Stimulated activated CD4-positive, alpha-beta T cell treated with anti-CD3 and anti-CD28 coated beads, Interleukin-2, amount 100 ng/mL, for 48 hours (primary cell): ENCODE results near the gene AMMECR1L.
"Not testable (repeated sequence)": the region's sequence is repeated elsewhere in the genome, so short reads cannot be mapped to it uniquely, and the experiment has no call there.

Source experiments
- DNase-seq, 2 donors: peaks; one replicate each; pipeline ENCODE4 v3.0.0-alpha.2; 2020

Gene AMMECR1L

DNA sequence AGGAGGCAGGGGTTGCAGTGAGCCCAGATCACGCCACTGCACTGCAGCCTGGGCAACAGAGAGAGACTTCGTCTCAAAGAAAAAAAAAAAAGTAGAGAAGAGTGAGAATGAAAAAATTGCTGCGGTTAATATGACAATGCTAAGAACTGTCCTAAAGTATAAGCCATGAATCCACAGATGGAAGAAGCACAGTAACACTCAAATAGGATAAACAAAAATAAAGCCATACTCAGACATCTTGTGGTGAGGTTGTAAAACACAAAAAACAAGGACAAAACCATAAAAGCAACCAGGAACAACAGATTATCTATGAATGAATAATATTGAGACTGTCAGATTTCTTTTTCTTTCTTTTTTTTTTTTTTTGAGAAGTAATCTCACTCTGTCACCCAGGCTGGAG, 50.8 kb downstream of the AMMECR1L start:
- no peak for DNase-seq

DNA sequence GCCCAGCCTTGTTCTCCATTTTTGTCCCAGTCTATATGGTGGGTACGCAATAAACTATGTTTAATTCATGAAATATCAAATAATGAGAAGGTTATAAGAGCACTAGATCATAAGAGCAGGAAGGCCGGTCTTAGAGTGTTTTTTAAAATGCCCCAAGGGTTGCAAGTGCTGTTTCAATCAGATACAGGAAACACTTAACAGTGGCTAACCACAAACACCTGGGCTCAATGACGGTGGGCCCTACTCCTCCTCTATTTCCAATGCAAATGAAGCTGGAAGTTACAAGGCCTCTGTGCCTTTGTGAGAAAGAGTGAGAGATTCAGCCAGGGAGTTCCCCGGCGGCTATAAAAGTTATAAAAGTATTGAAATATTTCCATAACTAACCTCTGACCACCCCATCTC, 55.9 kb downstream of the AMMECR1L start:
- DNase-seq, result peak; percentile 30 to 45

DNA sequence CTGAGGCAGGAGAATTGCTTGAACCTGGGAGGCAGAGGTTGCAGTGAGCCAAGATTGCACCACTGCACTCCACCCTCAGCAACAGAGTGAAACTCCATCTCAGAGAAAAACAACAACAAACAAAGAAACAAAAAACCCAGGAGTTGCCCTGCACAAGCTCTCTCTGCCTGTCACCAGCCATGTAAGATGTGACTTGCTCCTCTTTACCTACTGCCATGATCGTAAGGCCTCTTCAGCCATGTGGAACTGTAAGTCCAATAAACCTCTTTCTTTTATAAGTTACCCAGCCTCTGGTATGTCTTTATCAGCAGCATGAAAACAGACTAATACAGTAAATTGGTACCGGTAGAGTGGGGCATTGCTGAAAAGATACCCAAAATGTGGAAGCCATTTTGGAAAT, 59.0 kb downstream of the AMMECR1L start:
- not testable (repeated sequence) for DNase-seq

DNA sequence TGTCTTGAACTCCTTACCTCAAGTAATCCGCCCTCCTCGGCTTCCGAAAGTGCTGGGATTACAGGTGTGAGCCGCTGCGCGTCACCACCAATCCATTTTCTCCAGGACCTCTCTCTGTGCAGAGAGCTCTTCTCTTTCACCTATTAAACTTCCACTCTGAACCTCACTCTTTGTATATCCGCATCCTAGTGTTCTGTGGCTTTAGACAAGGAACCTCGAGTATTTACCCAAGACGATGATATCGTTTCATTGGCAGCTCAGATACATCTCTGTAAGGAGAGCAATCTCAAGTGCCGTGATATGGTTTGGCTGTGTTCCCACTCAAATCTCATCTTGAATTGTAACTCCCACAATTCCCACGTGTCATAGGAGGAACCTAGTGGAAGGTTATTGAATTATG, 59.7 kb downstream of the AMMECR1L start:
- no peak for DNase-seq

DNA sequence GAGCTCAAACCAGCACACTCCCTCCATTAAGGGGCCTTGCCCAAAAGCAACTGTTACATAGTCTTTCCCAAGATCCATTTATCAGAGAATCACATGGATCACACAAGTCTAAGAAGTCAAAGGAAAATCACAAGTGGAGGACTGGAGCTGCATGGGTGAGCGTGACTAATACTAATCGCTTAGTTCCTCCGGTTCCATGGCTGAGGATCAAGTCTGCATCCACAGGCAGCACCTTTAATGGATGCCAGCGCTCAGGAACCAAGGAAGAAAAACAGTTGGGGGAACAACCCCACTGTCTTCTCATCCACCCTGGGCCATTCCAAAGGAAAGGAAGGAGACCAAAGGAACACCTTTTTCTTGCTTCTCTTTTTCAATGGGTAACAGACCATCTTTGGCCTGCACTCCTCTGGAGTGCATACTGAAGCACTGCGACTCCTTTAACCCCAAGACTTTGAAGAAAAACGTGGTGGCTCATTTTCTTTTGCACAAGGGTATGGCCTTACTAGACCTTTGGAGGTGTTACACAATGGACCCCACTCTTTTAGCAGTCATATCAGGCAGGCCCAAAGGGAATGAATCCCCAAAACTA, 65.6 kb downstream of the AMMECR1L start:
- DNase-seq, result no peak

DNA sequence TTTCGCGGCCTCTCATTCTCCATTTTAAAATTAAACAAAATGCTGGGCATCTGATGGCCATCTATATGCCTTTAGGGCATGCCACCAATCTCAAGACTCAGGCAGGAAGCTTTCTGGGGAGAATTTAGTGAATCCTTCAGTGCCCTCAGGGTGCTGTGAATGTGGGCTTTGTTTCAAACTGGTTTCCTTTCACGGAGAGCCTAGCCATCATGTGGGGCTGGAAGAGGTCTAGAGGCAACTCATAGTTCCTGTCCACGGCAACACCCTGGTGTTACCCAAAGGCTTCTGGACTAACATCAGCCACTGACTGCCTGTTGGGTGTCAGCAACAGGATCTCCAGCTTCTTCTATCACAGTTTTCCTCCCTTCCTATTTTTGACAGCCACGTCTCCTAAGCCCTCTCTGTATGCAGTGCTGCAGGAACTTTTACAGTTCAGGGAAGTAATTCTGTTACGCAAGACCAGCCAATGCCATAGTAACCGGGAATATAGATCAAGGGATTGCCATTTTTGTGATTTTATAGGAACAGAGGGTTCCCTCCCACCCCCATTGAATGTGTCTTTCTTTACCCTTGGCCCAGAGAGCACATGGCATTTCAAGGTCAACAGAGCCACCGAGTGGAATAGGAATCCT, 66.8 kb downstream of the AMMECR1L start:
- no peak for DNase-seq

DNA sequence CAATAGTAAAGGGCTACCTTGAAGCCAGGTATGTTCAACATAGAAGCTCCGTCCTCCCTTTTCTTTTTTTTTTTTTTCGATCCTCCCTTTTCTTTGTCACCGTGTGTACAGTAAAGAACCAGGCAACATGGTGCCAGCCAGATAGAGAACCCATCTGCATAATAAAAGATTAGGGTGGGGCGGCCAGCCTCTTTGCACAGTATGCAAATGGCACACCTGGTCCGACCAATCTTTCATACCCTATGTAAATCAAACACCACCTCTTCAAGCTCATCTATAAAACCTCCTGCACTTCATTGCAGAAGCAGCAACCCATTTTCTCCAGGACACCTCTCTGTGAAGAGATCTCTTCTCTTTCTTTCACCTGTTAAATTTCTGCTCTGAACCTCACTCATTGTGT, 67.5 kb downstream of the AMMECR1L start:
- DNase-seq, result no peak

DNA sequence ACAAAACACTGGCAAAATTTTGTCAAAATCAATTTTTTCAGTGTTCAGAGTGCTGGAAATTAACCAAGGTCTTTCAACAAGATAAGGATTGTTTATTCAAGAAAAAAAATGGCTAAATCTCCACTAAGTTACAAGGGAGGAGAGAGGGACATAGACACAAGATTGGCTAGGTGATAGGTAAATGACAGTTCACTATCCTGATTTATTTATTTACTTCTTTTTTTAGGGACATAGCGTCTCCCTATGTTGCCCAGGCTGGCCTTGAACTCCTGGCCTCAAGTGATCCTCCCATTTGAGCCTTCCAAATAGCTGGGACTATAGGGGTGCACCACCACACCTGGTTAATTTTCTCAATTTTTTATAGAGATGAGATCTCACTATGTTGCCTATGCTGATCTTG, 71.1 kb downstream of the AMMECR1L start:
- no peak for DNase-seq

DNA sequence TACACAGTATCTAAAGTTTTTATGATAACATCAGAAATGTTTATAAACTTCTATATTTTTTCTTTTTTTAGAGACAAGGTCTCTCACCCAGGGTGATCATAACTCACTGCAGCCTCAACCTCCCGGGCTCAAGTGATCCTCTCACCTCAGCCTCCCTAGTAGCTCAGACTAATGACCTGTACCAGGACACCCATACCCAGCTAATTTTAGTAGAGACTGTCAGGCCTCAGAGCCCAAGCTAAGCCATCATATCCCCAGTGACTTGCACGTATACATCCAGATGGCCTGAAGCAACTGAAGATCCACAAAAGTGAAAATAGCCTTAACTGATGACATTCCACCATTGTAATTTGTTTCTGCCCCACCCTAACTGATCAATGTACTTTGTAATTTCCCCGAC, 73.3 kb downstream of the AMMECR1L start:
- DNase-seq, result not testable (repeated sequence)
